GM23338 (cell line): Measurements from ENCODE around the gene IKBIP. TPM values are rescaled to one million over a fixed set of nuclear protein-coding genes. Genes with fewer than 3 reads are reported as not detected.

Experiments
- ETS1 ChIP-seq: IDR thresholded peaks from 2 replicates; pipeline ENCODE4 v1.6.1; 2016; ENCODE audit warnings: antibody characterized with exemption
- POLR2AphosphoS5 ChIP-seq: IDR thresholded peaks from 2 replicates; pipeline ENCODE4 v1.6.1; 2016; ENCODE audit warnings: antibody characterized with exemption, low read depth
- ZNF114 ChIP-seq: fragments of 250-450 bp; sonication (Bioruptor Pico); IDR thresholded peaks from 2 replicates; pipeline ENCODE4 v1.5.0; 2020; ENCODE audit warnings: mild to moderate bottlenecking, moderate library complexity
- polyA plus RNA-seq: library from polyadenylated mRNA; unstranded; fragments of >200 nt; fragmentation: Nextera tagmentation; extraction: Ambion mirVana; gene quantifications from 2 replicates; pipeline ENCODE4 v1.2.1, GENCODE V29; 2016
- total RNA-seq: library from RNA; depleted of rRNA; stranded (reverse); fragments of >200 nt; shearing (Covaris generic); gene quantifications from 2 replicates; pipeline ENCODE4 v1.2.3, GENCODE V29; 2014
- TF ChIP-seq, protein P1 (sequence below): fragments of 250-450 bp; sonication (Bioruptor Pico); IDR thresholded peaks from 2 replicates; pipeline ENCODE4 v1.5.0; 2020; ENCODE audit warnings: mild to moderate bottlenecking, moderate library complexity
- TF ChIP-seq, protein P2 (sequence below): IDR thresholded peaks from one replicate; pipeline ENCODE4 v1.6.1; 2018; ENCODE audit warnings: antibody characterized with exemption; ENCODE audit not compliant: unreplicated experiment

The IKBIP gene
- total and polyA plus RNA-seq, 2 experiments from 2014 or later: 17.8 to 22.5 TPM

DNA sequence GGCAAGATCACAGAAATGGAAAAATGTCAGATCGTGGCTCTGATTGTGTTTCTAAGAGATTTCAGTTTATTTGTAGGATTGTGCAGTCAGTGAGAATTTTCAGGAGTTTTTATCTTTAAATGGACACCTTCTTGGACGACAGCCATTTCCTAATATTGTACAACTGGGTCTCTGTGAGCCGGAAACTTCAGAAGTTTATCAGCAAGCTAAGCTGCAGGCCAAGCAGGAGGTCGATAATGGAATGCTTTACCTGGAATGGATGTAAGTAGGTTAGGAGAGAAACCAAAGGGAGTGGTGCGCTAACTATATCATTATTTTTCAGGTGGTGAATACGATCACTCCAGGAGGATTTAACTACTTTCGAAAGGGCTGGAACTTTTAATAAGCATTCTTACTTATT, 26.9 kb upstream of the IKBIP start (continued):
- TF ChIP-seq, protein P1, sequence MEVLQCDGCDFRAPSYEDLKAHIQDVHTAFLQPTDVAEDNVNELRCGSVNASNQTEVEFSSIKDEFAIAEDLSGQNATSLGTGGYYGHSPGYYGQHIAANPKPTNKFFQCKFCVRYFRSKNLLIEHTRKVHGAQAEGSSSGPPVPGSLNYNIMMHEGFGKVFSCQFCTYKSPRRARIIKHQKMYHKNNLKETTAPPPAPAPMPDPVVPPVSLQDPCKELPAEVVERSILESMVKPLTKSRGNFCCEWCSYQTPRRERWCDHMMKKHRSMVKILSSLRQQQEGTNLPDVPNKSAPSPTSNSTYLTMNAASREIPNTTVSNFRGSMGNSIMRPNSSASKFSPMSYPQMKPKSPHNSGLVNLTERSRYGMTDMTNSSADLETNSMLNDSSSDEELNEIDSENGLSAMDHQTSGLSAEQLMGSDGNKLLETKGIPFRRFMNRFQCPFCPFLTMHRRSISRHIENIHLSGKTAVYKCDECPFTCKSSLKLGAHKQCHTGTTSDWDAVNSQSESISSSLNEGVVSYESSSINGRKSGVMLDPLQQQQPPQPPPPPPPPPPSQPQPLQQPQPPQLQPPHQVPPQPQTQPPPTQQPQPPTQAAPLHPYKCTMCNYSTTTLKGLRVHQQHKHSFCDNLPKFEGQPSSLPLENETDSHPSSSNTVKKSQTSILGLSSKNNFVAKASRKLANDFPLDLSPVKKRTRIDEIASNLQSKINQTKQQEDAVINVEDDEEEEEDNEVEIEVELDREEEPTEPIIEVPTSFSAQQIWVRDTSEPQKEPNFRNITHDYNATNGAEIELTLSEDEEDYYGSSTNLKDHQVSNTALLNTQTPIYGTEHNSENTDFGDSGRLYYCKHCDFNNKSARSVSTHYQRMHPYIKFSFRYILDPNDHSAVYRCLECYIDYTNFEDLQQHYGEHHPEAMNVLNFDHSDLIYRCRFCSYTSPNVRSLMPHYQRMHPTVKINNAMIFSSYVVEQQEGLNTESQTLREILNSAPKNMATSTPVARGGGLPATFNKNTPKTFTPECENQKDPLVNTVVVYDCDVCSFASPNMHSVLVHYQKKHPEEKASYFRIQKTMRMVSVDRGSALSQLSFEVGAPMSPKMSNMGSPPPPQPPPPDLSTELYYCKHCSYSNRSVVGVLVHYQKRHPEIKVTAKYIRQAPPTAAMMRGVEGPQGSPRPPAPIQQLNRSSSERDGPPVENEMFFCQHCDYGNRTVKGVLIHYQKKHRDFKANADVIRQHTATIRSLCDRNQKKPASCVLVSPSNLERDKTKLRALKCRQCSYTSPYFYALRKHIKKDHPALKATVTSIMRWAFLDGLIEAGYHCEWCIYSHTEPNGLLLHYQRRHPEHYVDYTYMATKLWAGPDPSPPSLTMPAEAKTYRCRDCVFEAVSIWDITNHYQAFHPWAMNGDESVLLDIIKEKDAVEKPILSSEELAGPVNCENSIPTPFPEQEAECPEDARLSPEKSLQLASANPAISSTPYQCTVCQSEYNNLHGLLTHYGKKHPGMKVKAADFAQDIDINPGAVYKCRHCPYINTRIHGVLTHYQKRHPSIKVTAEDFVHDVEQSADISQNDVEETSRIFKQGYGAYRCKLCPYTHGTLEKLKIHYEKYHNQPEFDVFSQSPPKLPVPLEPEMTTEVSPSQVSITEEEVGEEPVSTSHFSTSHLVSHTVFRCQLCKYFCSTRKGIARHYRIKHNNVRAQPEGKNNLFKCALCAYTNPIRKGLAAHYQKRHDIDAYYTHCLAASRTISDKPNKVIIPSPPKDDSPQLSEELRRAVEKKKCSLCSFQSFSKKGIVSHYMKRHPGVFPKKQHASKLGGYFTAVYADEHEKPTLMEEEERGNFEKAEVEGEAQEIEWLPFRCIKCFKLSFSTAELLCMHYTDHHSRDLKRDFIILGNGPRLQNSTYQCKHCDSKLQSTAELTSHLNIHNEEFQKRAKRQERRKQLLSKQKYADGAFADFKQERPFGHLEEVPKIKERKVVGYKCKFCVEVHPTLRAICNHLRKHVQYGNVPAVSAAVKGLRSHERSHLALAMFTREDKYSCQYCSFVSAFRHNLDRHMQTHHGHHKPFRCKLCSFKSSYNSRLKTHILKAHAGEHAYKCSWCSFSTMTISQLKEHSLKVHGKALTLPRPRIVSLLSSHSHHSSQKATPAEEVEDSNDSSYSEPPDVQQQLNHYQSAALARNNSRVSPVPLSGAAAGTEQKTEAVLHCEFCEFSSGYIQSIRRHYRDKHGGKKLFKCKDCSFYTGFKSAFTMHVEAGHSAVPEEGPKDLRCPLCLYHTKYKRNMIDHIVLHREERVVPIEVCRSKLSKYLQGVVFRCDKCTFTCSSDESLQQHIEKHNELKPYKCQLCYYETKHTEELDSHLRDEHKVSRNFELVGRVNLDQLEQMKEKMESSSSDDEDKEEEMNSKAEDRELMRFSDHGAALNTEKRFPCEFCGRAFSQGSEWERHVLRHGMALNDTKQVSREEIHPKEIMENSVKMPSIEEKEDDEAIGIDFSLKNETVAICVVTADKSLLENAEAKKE (CRISPR knock-in tag): no peak
- TF ChIP-seq POLR2AphosphoS5 (no peak), ZNF114 (CRISPR knock-in tag) (no peak), ETS1 (no peak)
- TF ChIP-seq, protein P2, sequence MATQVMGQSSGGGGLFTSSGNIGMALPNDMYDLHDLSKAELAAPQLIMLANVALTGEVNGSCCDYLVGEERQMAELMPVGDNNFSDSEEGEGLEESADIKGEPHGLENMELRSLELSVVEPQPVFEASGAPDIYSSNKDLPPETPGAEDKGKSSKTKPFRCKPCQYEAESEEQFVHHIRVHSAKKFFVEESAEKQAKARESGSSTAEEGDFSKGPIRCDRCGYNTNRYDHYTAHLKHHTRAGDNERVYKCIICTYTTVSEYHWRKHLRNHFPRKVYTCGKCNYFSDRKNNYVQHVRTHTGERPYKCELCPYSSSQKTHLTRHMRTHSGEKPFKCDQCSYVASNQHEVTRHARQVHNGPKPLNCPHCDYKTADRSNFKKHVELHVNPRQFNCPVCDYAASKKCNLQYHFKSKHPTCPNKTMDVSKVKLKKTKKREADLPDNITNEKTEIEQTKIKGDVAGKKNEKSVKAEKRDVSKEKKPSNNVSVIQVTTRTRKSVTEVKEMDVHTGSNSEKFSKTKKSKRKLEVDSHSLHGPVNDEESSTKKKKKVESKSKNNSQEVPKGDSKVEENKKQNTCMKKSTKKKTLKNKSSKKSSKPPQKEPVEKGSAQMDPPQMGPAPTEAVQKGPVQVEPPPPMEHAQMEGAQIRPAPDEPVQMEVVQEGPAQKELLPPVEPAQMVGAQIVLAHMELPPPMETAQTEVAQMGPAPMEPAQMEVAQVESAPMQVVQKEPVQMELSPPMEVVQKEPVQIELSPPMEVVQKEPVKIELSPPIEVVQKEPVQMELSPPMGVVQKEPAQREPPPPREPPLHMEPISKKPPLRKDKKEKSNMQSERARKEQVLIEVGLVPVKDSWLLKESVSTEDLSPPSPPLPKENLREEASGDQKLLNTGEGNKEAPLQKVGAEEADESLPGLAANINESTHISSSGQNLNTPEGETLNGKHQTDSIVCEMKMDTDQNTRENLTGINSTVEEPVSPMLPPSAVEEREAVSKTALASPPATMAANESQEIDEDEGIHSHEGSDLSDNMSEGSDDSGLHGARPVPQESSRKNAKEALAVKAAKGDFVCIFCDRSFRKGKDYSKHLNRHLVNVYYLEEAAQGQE: no peak
